ENCODE results near the gene USP24.
"Not testable (repeated sequence)": the region's sequence is repeated elsewhere in the genome, so short reads cannot be mapped to it uniquely, and the experiment has no call there.

USP24 gene

DNA sequence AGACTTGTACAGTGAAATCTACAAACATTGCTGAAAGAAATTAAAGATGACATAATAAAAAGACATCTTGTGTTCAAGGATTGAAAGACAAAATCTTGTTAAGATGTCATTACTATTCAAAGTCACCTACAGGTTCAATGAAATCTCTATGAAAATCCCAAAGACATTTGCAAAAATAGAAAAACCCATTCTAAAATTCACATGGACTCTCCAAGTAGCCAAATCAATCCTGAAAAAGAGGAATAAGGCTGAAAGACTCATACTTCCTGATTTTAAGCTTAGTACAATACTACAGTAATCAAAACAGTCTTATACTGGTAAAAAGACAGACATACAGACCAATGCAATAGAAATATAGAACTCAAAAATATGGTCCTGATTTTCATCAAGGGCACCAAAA lies 97.2 kb downstream of the USP24 start:
- Histone ChIP-seq H3K27ac (ENCODE audit: low read length) (no peak overlapping the region), H3K79me2 (ENCODE audit: low read length) (no peaks in the 10 kb centered on the region), H3K4me2 (ENCODE audit: low read length) (no peak overlapping the region), H3K9ac (ENCODE audit: low read length) (no peak overlapping the region), H4K20me1 (ENCODE audit: insufficient read depth, low read length) (no peaks in the 10 kb centered on the region), H3K36me3 (replicated peaks; ENCODE audit: low read depth, low read length) (peaks cover 32% of the 10 kb centered on the region), H3K27me3 (ENCODE audit: low read depth, low read length) (no peaks in the 10 kb centered on the region), H2AFZ (ENCODE audit: low read depth, low read length) (no peak overlapping the region), H3K4me1 (ENCODE audit: low read length) (no peaks in the 10 kb centered on the region), H3K4me3 (ENCODE audit: low read length) (no peak overlapping the region), H3K9me3 (ENCODE audit: insufficient read depth, low read length) (no peaks in the 10 kb centered on the region)
- TF ChIP-seq CTCF (IDR thresholded peaks at IDR 0.05; ENCODE audit: low read depth, low read length): no peak
- TF ChIP-seq EZH2phosphoT487 (IDR thresholded peaks at IDR 0.05; ENCODE audit: low read depth): no peak

- H3K4me2 ChIP-seq (ENCODE audit: low read length); H3K4me3 ChIP-seq (ENCODE audit: low read length); H3K9me3 ChIP-seq (ENCODE audit: insufficient read depth, low read length); H3K36me3 ChIP-seq (replicated peaks; ENCODE audit: low read depth, low read length); H3K27me3 ChIP-seq (ENCODE audit: low read depth, low read length); H3K27ac ChIP-seq (ENCODE audit: low read length); H3K4me1 ChIP-seq (ENCODE audit: low read length); H3K79me2 ChIP-seq (ENCODE audit: low read length); H4K20me1 ChIP-seq (ENCODE audit: insufficient read depth, low read length); H3K9ac ChIP-seq (ENCODE audit: low read length); H2AFZ ChIP-seq (ENCODE audit: low read depth, low read length): not testable (repeated sequence)
These were observed 106.2 kb downstream of the USP24 start for GRCh38 chr1:55109005-55109404.

- no peak overlapping the region for H2AFZ ChIP-seq (ENCODE audit: low read depth, low read length)
- no peak overlapping the region for H3K4me2 ChIP-seq (ENCODE audit: low read length)
- H3K79me2 ChIP-seq (ENCODE audit: low read length): no peaks in the 10 kb centered on the region
- H3K36me3 ChIP-seq (replicated peaks; ENCODE audit: low read depth, low read length): peaks cover 17% of the 10 kb centered on the region
- no peak for TF ChIP-seq EZH2phosphoT487 (IDR thresholded peaks at IDR 0.05; ENCODE audit: low read depth)
- no peak for TF ChIP-seq CTCF (IDR thresholded peaks at IDR 0.05; ENCODE audit: low read depth, low read length)
- no peak overlapping the region for H3K27ac ChIP-seq (ENCODE audit: low read length)
- no peaks in the 10 kb centered on the region for H4K20me1 ChIP-seq (ENCODE audit: insufficient read depth, low read length)
- no peak overlapping the region for H3K9ac ChIP-seq (ENCODE audit: low read length)
- no peak overlapping the region for H3K4me3 ChIP-seq (ENCODE audit: low read length)
- H3K9me3 ChIP-seq (ENCODE audit: insufficient read depth, low read length): no peaks in the 10 kb centered on the region
- H3K4me1 ChIP-seq (ENCODE audit: low read length): no peaks in the 10 kb centered on the region
- H3K27me3 ChIP-seq (ENCODE audit: low read depth, low read length): no peaks in the 10 kb centered on the region
These were observed 108.1 kb downstream of the USP24 start for GRCh38 chr1:55107101-55107500.

GRCh38 chr1:55103891-55104290 lies 111.3 kb downstream of the USP24 start:
- Histone ChIP-seq H3K79me2 (ENCODE audit: low read length) (no peaks in the 10 kb centered on the region), H3K27ac (ENCODE audit: low read length) (no peak overlapping the region), H3K4me1 (ENCODE audit: low read length) (no peaks in the 10 kb centered on the region), H3K9ac (ENCODE audit: low read length) (no peak overlapping the region), H4K20me1 (ENCODE audit: insufficient read depth, low read length) (no peaks in the 10 kb centered on the region), H3K4me2 (ENCODE audit: low read length) (no peak overlapping the region), H3K9me3 (ENCODE audit: insufficient read depth, low read length) (no peaks in the 10 kb centered on the region), H3K4me3 (ENCODE audit: low read length) (no peak overlapping the region), H3K27me3 (ENCODE audit: low read depth, low read length) (no peaks in the 10 kb centered on the region), H3K36me3 (replicated peaks; ENCODE audit: low read depth, low read length) (peaks cover 21% of the 10 kb centered on the region), H2AFZ (ENCODE audit: low read depth, low read length) (no peak overlapping the region)
- TF ChIP-seq CTCF (IDR thresholded peaks at IDR 0.05; ENCODE audit: low read depth, low read length) (no peak), EZH2phosphoT487 (IDR thresholded peaks at IDR 0.05; ENCODE audit: low read depth) (no peak)

- H4K20me1 ChIP-seq (ENCODE audit: insufficient read depth, low read length): no peaks in the 10 kb centered on the region
- no peaks in the 10 kb centered on the region for H3K27me3 ChIP-seq (ENCODE audit: low read depth, low read length)
- H3K4me3 ChIP-seq (ENCODE audit: low read length): no peak overlapping the region
- no peaks in the 10 kb centered on the region for H3K4me1 ChIP-seq (ENCODE audit: low read length)
- peaks cover 15% of the 10 kb centered on the region for H3K36me3 ChIP-seq (replicated peaks; ENCODE audit: low read depth, low read length)
- no peak overlapping the region for H2AFZ ChIP-seq (ENCODE audit: low read depth, low read length)
- no peak overlapping the region for H3K9ac ChIP-seq (ENCODE audit: low read length)
- no peaks in the 10 kb centered on the region for H3K79me2 ChIP-seq (ENCODE audit: low read length)
- H3K27ac ChIP-seq (ENCODE audit: low read length): no peak overlapping the region
- H3K4me2 ChIP-seq (ENCODE audit: low read length): no peak overlapping the region
- no peaks in the 10 kb centered on the region for H3K9me3 ChIP-seq (ENCODE audit: insufficient read depth, low read length)
- TF ChIP-seq CTCF (IDR thresholded peaks at IDR 0.05; ENCODE audit: low read depth, low read length) (no peak), EZH2phosphoT487 (IDR thresholded peaks at IDR 0.05; ENCODE audit: low read depth) (no peak)
These were observed 120.1 kb downstream of the USP24 start for GRCh38 chr1:55095095-55095494.
